Measurements from ENCODE around the gene PIGQ.

PIGQ gene

GRCh38 chr16:610513-611381 is 41.0 kb downstream of the PIGQ start:
- no peak for DNase-seq

- DNase-seq, result no peak
Measured at GRCh38 chr16:615122-615521, 45.4 kb downstream of the PIGQ start.

GRCh38 chr16:616733-617586 is 47.2 kb downstream of the PIGQ start:
- DNase-seq, result peak; percentile 48

GRCh38 chr16:617855-618254 is 48.1 kb downstream of the PIGQ start:
- no peak for DNase-seq

GRCh38 chr16:619476-620100 is 49.8 kb downstream of the PIGQ start:
- no peak for DNase-seq

GRCh38 chr16:620700-621525 is 51.1 kb downstream of the PIGQ start:
- DNase-seq, result no peak

GRCh38 chr16:621526-622105 is 51.8 kb downstream of the PIGQ start:
- DNase-seq, result no peak

GRCh38 chr16:622920-623280 is 53.1 kb downstream of the PIGQ start:
- DNase-seq, result no peak

GRCh38 chr16:624526-625070 is 54.8 kb downstream of the PIGQ start:
- DNase-seq, result no peak

- DNase-seq, result no peak
Measured at GRCh38 chr16:625117-625976, 55.6 kb downstream of the PIGQ start.

- no peak for DNase-seq
Measured at GRCh38 chr16:625977-626765, 56.4 kb downstream of the PIGQ start.

GRCh38 chr16:626787-627453 is 57.2 kb downstream of the PIGQ start:
- no peak for DNase-seq

- no peak for DNase-seq
Measured at GRCh38 chr16:627454-628239, 57.9 kb downstream of the PIGQ start.

GRCh38 chr16:628321-629061 is 58.7 kb downstream of the PIGQ start:
- no peak for DNase-seq

- no peak for DNase-seq
Measured at GRCh38 chr16:629185-629832, 59.5 kb downstream of the PIGQ start.

GRCh38 chr16:629833-630248 is 60.1 kb downstream of the PIGQ start:
- no peak for DNase-seq

- no peak for DNase-seq
Measured at GRCh38 chr16:630249-630814, 60.6 kb downstream of the PIGQ start.

Measured in NCI-H510A treated with DMSO at 0.1 percent for 48 hours (cell line).